Left cardiac atrium (tissue), 4 donors: ENCODE results near the gene FAM83G. TPM values are rescaled to one million over a fixed set of nuclear protein-coding genes. Genes with fewer than 3 reads are reported as not detected.
A peak's percentile ranks its signal among the peaks of the same experiment; 100 is the strongest.
"Not testable (repeated sequence)": the region's sequence is repeated elsewhere in the genome, so short reads cannot be mapped to it uniquely, and the experiment has no call there.

ENCODE experiments used
- ATAC-seq, 2 donors: fragments of 200-7000 bp; cut with Tn5 transposase; one replicate each; pipeline ENCODE4 v1.9.1; 2020; ENCODE audit warnings: mild to moderate bottlenecking in 2 of 2, moderate library complexity in 2 of 2
- DNase-seq: peaks from one replicate; pipeline ENCODE4 v3.0.0-alpha.2; 2020
- intact Hi-C, 2 donors: fragments of 100-400 bp; cut with DNase I; formaldehyde crosslinking; loops; one replicate each; pipeline versions ENCODE4 v1.14.1 to v1.15.1; 2022 to 2023
- long read RNA-seq: library from polyadenylated mRNA; unstranded; transcript quantifications from one replicate; pipeline ENCODE4 v2.0.0, GENCODE V29; 2021
- total RNA-seq, 2 donors: library from RNA; stranded (reverse); fragmentation: NEBNext Ultra II Directional; extraction: Animal tissue kit (Norgen Biotek cat#: 25700); gene quantifications; one replicate each; pipeline ENCODE4 v1.2.1, GENCODE V29; 2021
- donor health status: DM: no; HTN: yes; CAD: no.
- donor health status: DM: no; HTN: yes; CAD: no; lungs with severe emphysema.
- donor health status: DM: yes; HTN: yes; CAD: no.
- donor health status: Dilated cardiomyopathy.

FAM83G gene
- 10 to 100 TPM; 23.3 to 24.8 TPM for total RNA-seq
- long read RNA-seq, full-length matches to known transcripts, result 2 of 28 reads
- long read RNA-seq, partial matches to known transcripts, result 12 of 28 reads
- long read RNA-seq, other reads (novel, unspliced or antisense), result 14 of 28 reads

DNA sequence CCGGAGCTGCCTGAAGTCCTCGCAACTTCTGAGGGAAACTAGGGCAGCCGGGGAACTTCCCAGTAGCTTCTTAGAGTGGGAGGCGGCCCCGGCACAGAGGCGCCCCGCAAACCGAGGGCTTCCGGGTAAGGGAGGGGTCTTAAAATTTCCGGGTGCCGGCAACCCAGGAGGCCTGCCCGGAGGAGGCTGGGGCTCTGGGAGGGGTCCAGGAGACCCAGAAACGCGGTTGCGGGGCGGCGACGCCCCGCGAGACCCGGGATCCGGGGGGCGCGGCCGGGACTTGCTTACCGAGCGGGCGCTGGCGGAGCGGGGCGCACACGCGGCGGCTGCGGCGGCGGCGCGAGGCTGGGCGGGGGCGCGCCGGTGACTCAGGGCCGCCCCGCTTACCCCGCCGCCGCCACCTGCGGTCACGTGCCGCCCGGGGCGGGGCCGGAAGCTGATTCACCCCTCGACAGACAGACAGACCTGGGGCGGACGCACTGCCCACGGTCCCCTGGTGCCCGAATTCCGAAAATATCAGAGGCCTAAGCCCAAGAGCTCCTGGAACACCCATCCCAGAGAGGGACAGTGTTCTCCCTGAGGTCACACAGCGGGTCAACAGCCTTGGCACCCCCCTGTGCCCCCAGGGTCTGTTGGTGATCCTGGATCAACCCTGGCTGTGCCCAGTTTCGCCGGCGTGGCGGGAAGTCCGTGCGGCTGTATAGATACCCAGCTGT is at the start of gene FAM83G:
Gene FAM83G, minus strand, starts transcription at position 344 of the 716 bp plus-strand sequence. CDS start 723 bp downstream, outside the sequence.
- DNase-seq, result peak; percentile 86
- intact Hi-C loops, result no loop called here
- ATAC-seq, result peak; percentile 74 to 78

DNA sequence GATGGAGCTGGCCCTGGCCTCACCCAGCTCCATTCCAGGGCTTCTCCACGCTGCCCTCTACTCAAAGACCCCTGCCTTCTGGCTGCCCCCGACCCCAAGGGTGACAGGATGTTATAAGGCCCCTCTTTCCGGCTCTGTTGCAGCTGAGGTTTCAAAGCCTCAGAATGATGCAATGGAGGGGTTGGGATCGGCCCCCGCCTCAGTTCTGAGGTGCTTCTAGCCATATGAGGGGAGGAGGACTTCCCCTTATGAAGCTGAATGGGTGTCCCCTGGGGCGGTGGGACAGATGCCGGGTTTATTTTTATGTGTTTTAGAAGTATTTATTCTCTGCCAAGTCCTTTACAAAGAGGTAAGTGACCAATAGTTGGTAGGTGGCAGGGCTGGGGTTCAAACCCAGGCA is 44.3 kb upstream of the FAM83G start:
- intact Hi-C loops, ATAC-seq, DNase-seq: not testable (repeated sequence)

GRCh38 chr17:19047510-19047909 is 42.9 kb upstream of the FAM83G start:
- DNase-seq, ATAC-seq, intact Hi-C loops: not testable (repeated sequence)

- ATAC-seq, result peak; percentile 35 to 48
- intact Hi-C loops, DNase-seq: not testable (repeated sequence)
Observed at GRCh38 chr17:19046782-19047375, 42.3 kb upstream of the FAM83G start, which contains the start of gene GRAP. Gene GRAP, minus strand, starts transcription at chr17:19046957. Its CDS starts 31 bp downstream, at chr17:19046926.

DNA sequence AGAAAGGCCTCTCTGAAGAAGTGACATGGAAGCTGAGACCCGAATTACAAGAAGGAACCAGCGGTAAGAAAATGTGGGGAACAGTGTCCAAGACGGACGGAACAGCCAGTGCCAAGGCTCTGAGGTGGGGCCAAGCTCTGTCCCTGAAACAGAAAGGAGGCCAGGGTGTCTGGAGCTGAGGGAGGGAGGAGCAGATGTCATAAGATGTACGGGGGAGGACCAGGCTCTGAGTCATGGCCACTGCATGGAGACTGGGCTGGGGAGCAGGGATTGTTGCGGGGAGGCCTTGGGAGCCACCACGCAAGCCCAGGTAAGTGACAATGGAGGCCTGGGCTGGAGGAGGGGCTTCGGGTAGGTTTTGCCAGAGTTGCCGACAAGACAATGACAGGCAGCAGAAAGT is 40.1 kb upstream of the FAM83G start:
- DNase-seq, ATAC-seq, intact Hi-C loops: not testable (repeated sequence)

GRCh38 chr17:19043032-19043431 is 38.5 kb upstream of the FAM83G start:
- DNase-seq, ATAC-seq, intact Hi-C loops: not testable (repeated sequence)

DNA sequence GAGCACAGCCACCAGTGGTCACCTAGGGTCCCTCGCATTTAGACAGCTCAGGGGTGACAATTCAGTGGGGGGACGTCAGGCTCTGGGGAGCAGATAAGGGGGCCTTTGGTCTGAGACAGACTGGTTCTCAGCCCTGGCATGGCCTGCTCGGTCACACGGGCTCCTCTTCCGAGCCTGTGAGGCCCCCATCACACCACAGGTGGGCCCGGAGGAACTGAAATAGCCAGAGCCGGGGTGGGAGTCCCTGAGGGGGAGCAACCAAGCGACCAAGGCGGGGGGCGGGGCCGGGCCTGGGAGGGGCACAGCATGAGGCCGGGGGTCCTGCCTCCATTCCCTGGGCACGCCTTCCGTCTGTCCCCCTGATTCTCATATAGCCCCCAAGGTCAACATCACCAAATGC is 37.8 kb upstream of the FAM83G start:
- intact Hi-C loops, ATAC-seq, DNase-seq: not testable (repeated sequence)

DNA sequence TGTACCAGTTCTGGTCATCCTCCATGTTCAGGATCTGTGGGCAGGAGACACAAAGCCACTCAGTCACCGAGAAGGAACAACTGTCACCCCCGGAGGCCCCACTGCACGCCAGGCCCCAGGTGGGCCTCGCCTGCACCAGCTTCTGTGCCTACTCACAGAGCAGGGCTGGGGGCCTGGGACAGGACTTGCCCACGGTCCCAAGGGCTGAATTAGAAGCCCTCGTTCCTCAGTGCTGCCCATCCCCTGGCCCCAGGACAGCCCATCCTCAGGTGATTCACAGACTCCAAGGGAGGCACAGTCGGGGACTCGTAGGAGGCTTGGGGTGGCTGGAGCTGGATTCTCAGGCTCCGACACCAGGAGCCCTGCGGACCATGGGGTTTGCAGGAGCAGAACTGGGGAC is 37.3 kb upstream of the FAM83G start:
- ATAC-seq, intact Hi-C loops: not testable (repeated sequence)
- DNase-seq, result peak; percentile 6

DNA sequence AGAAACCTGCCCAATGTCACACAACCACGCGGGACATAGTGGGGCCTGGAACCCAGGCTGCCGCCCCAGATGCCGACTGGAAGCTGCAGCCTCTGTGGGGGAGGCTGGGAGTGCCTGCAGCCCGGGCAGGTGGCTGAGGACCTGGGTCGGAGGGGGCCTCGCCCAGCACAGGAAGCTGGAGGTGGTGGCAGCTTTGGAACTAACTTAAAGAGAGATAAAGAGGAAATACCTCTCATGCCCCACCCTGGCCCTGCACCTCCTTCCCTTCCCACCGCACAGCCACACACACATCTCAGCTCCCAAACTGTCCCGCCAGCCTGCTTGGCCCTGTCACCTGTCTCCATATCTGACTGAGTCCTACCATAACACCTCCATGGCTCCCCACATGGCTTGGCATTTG is 35.8 kb upstream of the FAM83G start:
- ATAC-seq, intact Hi-C loops, DNase-seq: not testable (repeated sequence)

GRCh38 chr17:19038730-19039129 is 34.2 kb upstream of the FAM83G start:
- DNase-seq, intact Hi-C loops: not testable (repeated sequence)
- peak in 1 of 2 donors; percentile 2 for ATAC-seq

GRCh38 chr17:19038007-19038406 is 33.4 kb upstream of the FAM83G start:
- DNase-seq, intact Hi-C loops: not testable (repeated sequence)
- peak; percentile 77 to 85 for ATAC-seq

- intact Hi-C loops, ATAC-seq, DNase-seq: not testable (repeated sequence)
Observed at GRCh38 chr17:19037547-19037946, 33.0 kb upstream of the FAM83G start.

GRCh38 chr17:19036186-19036585 is 31.6 kb upstream of the FAM83G start:
- ATAC-seq, DNase-seq, intact Hi-C loops: not testable (repeated sequence)

DNA sequence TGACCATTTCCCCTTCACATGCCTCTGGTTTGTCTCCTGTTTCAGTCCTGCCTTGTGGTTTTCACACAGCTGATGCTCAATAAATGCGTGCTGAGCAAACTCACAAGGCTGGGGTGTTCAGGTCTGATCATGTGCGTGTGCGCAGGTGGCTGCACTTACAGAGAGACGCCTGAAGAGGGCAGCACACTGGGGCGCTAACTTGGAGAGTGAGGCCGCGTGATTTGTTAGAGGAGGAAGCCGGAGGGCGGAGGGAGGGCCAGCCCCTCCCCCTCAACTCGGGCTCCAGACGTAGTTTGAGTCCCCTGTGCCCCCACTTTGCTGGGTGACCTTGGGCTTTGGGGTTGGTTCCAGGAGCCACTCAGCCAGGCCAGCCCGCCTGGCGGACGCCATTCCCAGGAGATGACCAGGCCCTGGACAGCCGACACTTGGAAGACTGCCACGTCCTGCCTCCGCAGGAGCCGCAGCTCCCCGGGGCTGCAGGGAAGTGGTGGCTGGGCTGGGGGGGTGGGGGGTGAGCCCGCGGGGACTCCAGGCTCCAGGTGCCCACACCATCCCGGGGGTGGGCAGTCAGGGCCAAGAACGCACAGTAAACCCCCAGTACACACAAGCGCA is 27.9 kb upstream of the FAM83G start:
- ATAC-seq (peak; percentile 84 to 87), DNase-seq (peak; percentile 16)
- intact Hi-C loops, result not testable (repeated sequence)

GRCh38 chr17:19031729-19032128 is 27.2 kb upstream of the FAM83G start:
- DNase-seq (peak; percentile 81), ATAC-seq (peak; percentile 80 to 88)
- intact Hi-C loops, result not testable (repeated sequence)

- DNase-seq, intact Hi-C loops: not testable (repeated sequence)
- peak in 1 of 2 donors; percentile 24 for ATAC-seq
Observed at GRCh38 chr17:19030771-19031449, 26.3 kb upstream of the FAM83G start.

- DNase-seq, intact Hi-C loops: not testable (repeated sequence)
- ATAC-seq, result peak in 1 of 2 donors; percentile 21
Observed at GRCh38 chr17:19029740-19030139, 25.2 kb upstream of the FAM83G start.

- ATAC-seq, intact Hi-C loops, DNase-seq: not testable (repeated sequence)
Observed at GRCh38 chr17:19028671-19029070, 24.1 kb upstream of the FAM83G start.
